Right lobe of liver (tissue), 4 donors: ENCODE measurements around the gene KL.

Source experiments
- CTCF ChIP-seq, 4 donors: fragments of 200-600 bp in 3 of 4; fragments of 450-650 bp in 1 of 4; IDR thresholded peaks; one replicate each; pipeline versions ENCODE4 v1.5.1 to v1.8.0; 2016 to 2022; ENCODE audit warnings: antibody characterized with exemption in 4 of 4, mild to moderate bottlenecking in 2 of 4
- POLR2A ChIP-seq: fragments of 450-650 bp; IDR thresholded peaks from one replicate; pipeline ENCODE4 v1.6.1; 2017; ENCODE audit warnings: antibody characterized with exemption, mild to moderate bottlenecking
- donor health status: DM: no; HTN: no; CAD: no.
- donor health status: DM: no; HTN: no; CAD: no.
- donor health status: DM: no; HTN: yes; CAD: no.

GRCh38 chr13:32997399-32997798 is 18.8 kb upstream of the KL start:
- TF ChIP-seq POLR2A (no peak), CTCF (IDR thresholded peaks at IDR 0.05) (no peak)
